ENCODE results near the gene SP6. TPM values are rescaled to one million over a fixed set of nuclear protein-coding genes. Genes with fewer than 3 reads are reported as not detected.
A peak's percentile ranks its signal among the peaks of the same experiment; 100 is the strongest.

The SP6 gene
- total RNA-seq, 2 donors from 2014 or later, result 8.7 to 8.8 TPM

GRCh38 chr17:47895856-47896671 lies 45.1 kb upstream of the SP6 start, which contains the start of gene SP2:
TSS of gene SP2 (plus strand) at chr17:47896236. CDS start at chr17:47896287, 51 bp downstream.
- Histone ChIP-seq H3K9me3 (no peaks in the 10 kb centered on the region), H3K36me3 (no peaks in the 10 kb centered on the region), H3K9ac (ENCODE audit: low read depth in 2 of 2, low read length in 2 of 2) (peak within 1 kb of the TSS; percentile 92 to 98), H3K27ac (peak within 1 kb of the TSS; percentile 86), H3K4me3 (peak within 1 kb of the TSS; percentile 82), H3K27me3 (no peaks in the 10 kb centered on the region), H3K4me1 (peaks cover 18% of the 10 kb centered on the region)
- no peak for TF ChIP-seq CTCF (IDR thresholded peaks at IDR 0.05)
- intact Hi-C loops (cut with DNase I), result loop anchor here (5.0 kb wide), 1 partner anchor 46 kb away; the partner anchor contains the start of gene PNPO
- peak; percentile 100 for DNase-seq

GRCh38 chr17:47895347-47895855 lies 44.4 kb upstream of the SP6 start:
- no peak for TF ChIP-seq CTCF (IDR thresholded peaks at IDR 0.05)
- Histone ChIP-seq H3K4me1 (peaks cover 18% of the 10 kb centered on the region), H3K36me3 (no peaks in the 10 kb centered on the region), H3K27me3 (no peaks in the 10 kb centered on the region), H3K27ac (peak overlapping the region; percentile 65), H3K9me3 (no peaks in the 10 kb centered on the region), H3K9ac (ENCODE audit: low read depth in 2 of 2, low read length in 2 of 2) (peak overlapping the region; percentile 82 to 83), H3K4me3 (peak overlapping the region; percentile 44)
- intact Hi-C loops (cut with DNase I), result loop anchor here (5.0 kb wide), 1 partner anchor 47 kb away; the partner anchor contains the start of gene PNPO
- DNase-seq, result peak; percentile 55

GRCh38 chr17:47894498-47895346 lies 43.8 kb upstream of the SP6 start:
- H3K27me3 ChIP-seq, result no peaks in the 10 kb centered on the region
- H3K4me3 ChIP-seq, result peak overlapping the region; percentile 44
- H3K9ac ChIP-seq (ENCODE audit: low read depth in 2 of 2, low read length in 2 of 2), result peak overlapping the region; percentile 82 to 83
- H3K4me1 ChIP-seq, result peaks cover 18% of the 10 kb centered on the region
- no peaks in the 10 kb centered on the region for H3K9me3 ChIP-seq
- intact Hi-C loops (cut with DNase I), result loop anchor here (5.0 kb wide), 1 partner anchor 48 kb away; the partner anchor contains the start of gene PNPO
- TF ChIP-seq CTCF (IDR thresholded peaks at IDR 0.05), result no peak
- peak overlapping the region; percentile 65 for H3K27ac ChIP-seq
- H3K36me3 ChIP-seq, result no peaks in the 10 kb centered on the region
- no peak for DNase-seq

- no peak overlapping the region for H3K27ac ChIP-seq
- peaks cover 7% of the 10 kb centered on the region for H3K4me1 ChIP-seq
- no peak for TF ChIP-seq CTCF (IDR thresholded peaks at IDR 0.05)
- no peak overlapping the region for H3K4me3 ChIP-seq
- DNase-seq, result no peak
- intact Hi-C loops (cut with DNase I), result loop anchor here (2.0 kb wide), 1 partner anchor 49 kb away; no protein-coding TSS in a partner anchor
- H3K36me3 ChIP-seq, result no peaks in the 10 kb centered on the region
- no peaks in the 10 kb centered on the region for H3K27me3 ChIP-seq
- H3K9me3 ChIP-seq, result no peaks in the 10 kb centered on the region
- no peak overlapping the region for H3K9ac ChIP-seq (ENCODE audit: low read depth in 2 of 2, low read length in 2 of 2)
Measured at GRCh38 chr17:47891545-47892088, 40.7 kb upstream of the SP6 start.
